K562 (cell line): ENCODE data around the gene TRAPPC2L. TPM values are rescaled to one million over a fixed set of nuclear protein-coding genes. Genes with fewer than 3 reads are reported as not detected.
A peak's percentile ranks its signal among the peaks of the same experiment; 100 is the strongest.

Experiments used
- ATAC-seq: fragments of 200-7000 bp; cut with Tn5 transposase; 3 replicates; pipeline ENCODE4 v1.9.1; 2020; ENCODE audit warnings: moderate library complexity
- BruUV-seq: library from RNA; stranded (reverse); fragments of 400-500 nt; replicated peaks from 2 replicates; lab custom pipeline; 2021; lab: Mats Ljungman, UMichigan
- CTCF ChIA-PET: fragments of 300-600 bp; formaldehyde crosslinking; extraction: SDS; loops from one replicate; lab custom pipeline; 2021; ENCODE audit warnings: low intra/inter-chr PET ratio; lab: Yijun Ruan, JAX
- POLR2A ChIA-PET: fragments of 300-600, 350-650 bp; sonication (Branson Sonifier 250); formaldehyde crosslinking; extraction: SDS; loops from one replicate; lab custom pipeline; 2021; ENCODE audit warnings: antibody characterized with exemption, inconsistent platforms; lab: Yijun Ruan, JAX
- DNase-seq, 4 experiments: peaks; one replicate each; pipeline versions ENCODE4 v3.0.0 to v3.0.0-alpha.2; 2011 to 2018; ENCODE audit warnings: low spot score in 3 of 4, mixed read lengths in 3 of 4; ENCODE audit errors: extremely low read depth in 1 of 4
- FAIRE-seq: peaks from 2 replicates; lab custom pipeline; 2011; peaks lifted over from hg19 to GRCh38; lab: Jason Lieb, UNC
- H2AFZ ChIP-seq: 2 replicates; pipeline ENCODE4 v1.6.0; 2011; ENCODE audit warnings: low read depth, low read length, control low read depth, inconsistent platforms
- H3K27ac ChIP-seq: fragments of 200-600 bp; 3 replicates; pipeline ENCODE4 v1.8.0; 2011; ENCODE audit warnings: low read depth, mild to moderate bottlenecking, control low read depth, inconsistent platforms, low read length, moderate library complexity, mixed read lengths; ENCODE audit errors: extremely low read depth
- H3K27me3 ChIP-seq, 2 experiments: fragments of 300-600 bp in 1 of 2; 2 replicates in 1 of 2; 3 replicates in 1 of 2; pipeline versions ENCODE4 v1.6.0 to v1.8.0; 2011; ENCODE audit warnings: inconsistent platforms in 2 of 2, low read length in 2 of 2, mild to moderate bottlenecking in 1 of 2, mixed read lengths in 1 of 2, moderate library complexity in 1 of 2; ENCODE audit not compliant: control insufficient read depth in 2 of 2, insufficient read depth in 2 of 2
- H3K36me3 ChIP-seq: fragments of 300-600 bp; 3 replicates; pipeline ENCODE4 v1.8.0; 2011; ENCODE audit warnings: mild to moderate bottlenecking, low read length, inconsistent platforms; ENCODE audit not compliant: control insufficient read depth, insufficient read depth
- H3K4me1 ChIP-seq, 2 experiments: fragments of 200-600 bp in 1 of 2; replicated peaks in 1 of 2; 2 replicates in 1 of 2; 3 replicates in 1 of 2; pipeline versions ENCODE4 v1.5.1 to v1.8.0; 2011; ENCODE audit warnings: inconsistent platforms in 2 of 2, low read length in 2 of 2, mild to moderate bottlenecking in 1 of 2, mixed read lengths in 1 of 2, moderate library complexity in 1 of 2; ENCODE audit not compliant: control insufficient read depth in 2 of 2, insufficient read depth in 2 of 2
- H3K4me2 ChIP-seq: 2 replicates; pipeline ENCODE4 v1.6.1; 2011; ENCODE audit warnings: low read length, control low read depth, inconsistent platforms, mixed read lengths; ENCODE audit not compliant: insufficient read depth
- H3K4me3 ChIP-seq: fragments of 200-600 bp; sonication (generic), shearing (Covaris generic); 2 replicates; pipeline ENCODE4 v1.5.1; 2016; ENCODE audit warnings: control low read depth, inconsistent platforms
- H3K79me2 ChIP-seq: fragments of 200-600 bp; 3 replicates; pipeline ENCODE4 v1.8.0; 2011; ENCODE audit warnings: low read length, inconsistent platforms; ENCODE audit not compliant: control insufficient read depth, insufficient read depth
- H3K9ac ChIP-seq, 2 experiments: 2 replicates each; pipeline versions ENCODE4 v1.6.0 to v1.6.1; 2011; ENCODE audit warnings: low read depth in 2 of 2, low read length in 2 of 2, control low read depth in 1 of 2, inconsistent platforms in 1 of 2, mild to moderate bottlenecking in 1 of 2, mixed read lengths in 1 of 2; ENCODE audit not compliant: insufficient read depth in 1 of 2
- H3K9me1 ChIP-seq: one replicate; pipeline ENCODE4 v1.6.0; 2011; ENCODE audit warnings: inconsistent platforms, mild to moderate bottlenecking, low read length, moderate library complexity; ENCODE audit not compliant: control insufficient read depth, insufficient read depth
- H3K9me3 ChIP-seq: replicated peaks from 2 replicates; pipeline ENCODE4 v1.5.1; 2011; ENCODE audit warnings: low read depth, low read length, inconsistent platforms; ENCODE audit not compliant: control insufficient read depth, insufficient read depth
- H4K20me1 ChIP-seq: replicated peaks from 2 replicates; pipeline ENCODE4 v1.6.1; 2011; ENCODE audit warnings: low read length, inconsistent platforms, mixed read lengths; ENCODE audit not compliant: control insufficient read depth, insufficient read depth
- ATF7 ChIP-seq: fragments of 450-650 bp; IDR thresholded peaks from 2 replicates; pipeline ENCODE4 v1.7.1; 2014; ENCODE audit warnings: mild to moderate bottlenecking, moderate library complexity
- DMBX1 ChIP-seq: fragments of 250-450 bp; sonication (Bioruptor Pico); IDR thresholded peaks from 2 replicates; pipeline ENCODE4 v1.8.0; 2022; ENCODE audit warnings: inconsistent platforms, mild to moderate bottlenecking, moderate library complexity, borderline replicate concordance
- EGR1 ChIP-seq: fragments of 450-650 bp; conservative IDR thresholded peaks from 2 replicates; pipeline ENCODE4 v1.6.1; 2017; ENCODE audit warnings: mild to moderate bottlenecking
- FOSL1 ChIP-seq: fragments of 200-800 bp; sonication (Bioruptor generic); conservative IDR thresholded peaks from 2 replicates; pipeline ENCODE4 v1.6.1; 2016; ENCODE audit warnings: missing genetic modification characterization, missing compliant biosample characterization
- HNRNPL ChIP-seq: fragments of 200-400 bp; formaldehyde crosslinking; IDR thresholded peaks from 2 replicates; pipeline ENCODE4 v1.6.1; 2017; ENCODE audit warnings: low read depth, mild to moderate bottlenecking, low read length
- KDM1A ChIP-seq, 2 experiments: fragments of 450-650 bp; IDR thresholded peaks; 2 replicates each; pipeline ENCODE4 v1.6.1; 2016; ENCODE audit warnings: mild to moderate bottlenecking in 2 of 2
- KHSRP ChIP-seq: fragments of 450-650 bp; IDR thresholded peaks from 2 replicates; pipeline ENCODE4 v1.6.1; 2017
- NR2C2 ChIP-seq, 2 experiments: fragments of 200-800 bp in 1 of 2; sonication (Bioruptor generic) in 1 of 2; sonication (generic) in 1 of 2; formaldehyde crosslinking in 1 of 2; IDR thresholded peaks; 2 replicates each; pipeline versions ENCODE4 v1.6.1 to v1.8.0; 2016 to 2022; ENCODE audit warnings: mild to moderate bottlenecking in 1 of 2, missing compliant biosample characterization in 1 of 2, missing genetic modification characterization in 1 of 2, missing genetic modification reagents in 1 of 2
- WGBS: fragments of 100-300 bp; shearing (Covaris generic); methylation state at CpG from one replicate; pipeline ENCODE4 v1.1.6; 2016; ENCODE audit warnings: low coverage, mixed read lengths; ENCODE audit not compliant: insufficient coverage; ENCODE audit errors: missing lambda C conversion rate; 5-methylcytosine and 5-hydroxymethylcytosine counted together
- in situ Hi-C: fragments of 300-500 bp; cut with MboI; formaldehyde crosslinking; loops from 4 replicates; pipeline ENCODE4 v1.15.0; 2018; ENCODE audit warnings: inconsistent platforms, mixed read lengths
- intact Hi-C: fragments of 100-400 bp; cut with micrococcal nuclease; formaldehyde crosslinking; loops from 2 replicates; pipeline ENCODE4 v1.14.2; 2022
- polyA plus RNA-seq, 8 experiments: library from polyadenylated mRNA; depleted of rRNA in 4 of 8; stranded (reverse) in 5 of 8; unstranded in 3 of 8; fragments of >200 nt; fragmentation: Nextera tagmentation in 2 of 8; fragmentation: Illumina TruSeq in 1 of 8; extraction: Ambion mirVana in 2 of 8; extraction: Trizol in 1 of 8; gene quantifications; 2 replicates each; pipeline versions ENCODE4 v1.2.1 to v1.2.3, GENCODE V29; 2011 to 2014; ENCODE audit warnings: inconsistent platforms in 1 of 8, missing spikeins in 1 of 8
- total RNA-seq, 7 experiments: library from RNA; depleted of rRNA in 6 of 7; stranded (reverse); fragments of >200 nt in 6 of 7; fragmentation: Illumina TruSeq in 2 of 7; extraction: Trizol in 2 of 7; gene quantifications; 2 replicates each; pipeline versions ENCODE4 v1.2.1 to v1.2.3, GENCODE V29; 2011 to 2021; ENCODE audit warnings: low replicate concordance in 1 of 7
- TF ChIP-seq, protein P1 (sequence below), 2 experiments: fragments of 450-650 bp in 1 of 2; sonication (generic) in 1 of 2; formaldehyde crosslinking in 1 of 2; IDR thresholded peaks in 1 of 2; conservative IDR thresholded peaks in 1 of 2; 2 replicates each; pipeline versions ENCODE4 v1.6.1 to v1.8.1; 2016 to 2023; ENCODE audit warnings: mild to moderate bottlenecking in 2 of 2, moderate library complexity in 2 of 2, inconsistent platforms in 1 of 2, missing genetic modification reagents in 1 of 2

TRAPPC2L gene
- total and polyA plus RNA-seq, 9 of the 15 experiments (the other 6 are each of a cell fraction or from before 2014, with no cell fraction given) = 60.4 to 398 (median 97.5) TPM

DNA sequence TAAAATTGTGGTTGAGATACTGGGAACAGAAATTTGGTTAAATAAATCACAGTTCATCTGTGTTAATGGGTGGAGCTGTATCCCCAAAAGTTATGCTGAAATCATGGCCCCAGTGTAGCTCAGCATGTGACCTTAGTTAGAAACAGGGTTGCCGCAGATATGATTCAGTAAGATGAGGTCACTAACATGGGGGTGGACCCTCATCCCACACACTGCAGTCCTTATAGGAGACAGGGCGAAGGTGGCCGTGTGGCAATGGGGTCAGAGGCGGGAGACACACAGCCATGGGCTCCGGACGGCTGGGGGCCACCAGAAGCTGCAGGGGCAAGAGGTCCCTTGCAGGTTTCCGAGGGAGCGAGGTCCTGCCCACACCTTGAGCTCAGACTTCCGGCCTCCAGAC is 10.8 kb upstream of the TRAPPC2L start:
- no peaks in the 10 kb centered on the region for H3K9me1 ChIP-seq
- no peaks in the 10 kb centered on the region for H3K9me3 ChIP-seq
- TF ChIP-seq KDM1A (IDR thresholded peaks at IDR 0.05) = peak; percentile 52 to 80; a peak in 3 of 4 replicates
- TF ChIP-seq KHSRP = no peak
- TF ChIP-seq HNRNPL = no peak
- no peak for TF ChIP-seq NR2C2 (CRISPR knock-in tag; IDR thresholded peaks at IDR 0.05)
- no peak for TF ChIP-seq NR2C2 (tag; IDR thresholded peaks at IDR 0.05)
- TF ChIP-seq DMBX1 = no peak
- peak; percentile 81 for TF ChIP-seq EGR1
- TF ChIP-seq ATF7 = peak; percentile 28; the same call in 1 of the 2 replicates
- peak; percentile 23; the same call in 1 of the 2 replicates for TF ChIP-seq FOSL1 (tag)
- TF ChIP-seq, protein P1, sequence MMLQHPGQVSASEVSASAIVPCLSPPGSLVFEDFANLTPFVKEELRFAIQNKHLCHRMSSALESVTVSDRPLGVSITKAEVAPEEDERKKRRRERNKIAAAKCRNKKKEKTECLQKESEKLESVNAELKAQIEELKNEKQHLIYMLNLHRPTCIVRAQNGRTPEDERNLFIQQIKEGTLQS (IDR thresholded peaks at IDR 0.05) = peak; percentile 74
- TF ChIP-seq, protein P1 (CRISPR knock-in tag; conservative IDR thresholded peaks at IDR 0.05) = no peak
- intact Hi-C loops = no loop called here
- H3K27ac ChIP-seq = no peak overlapping the region
- H3K4me3 ChIP-seq = no peak overlapping the region
- ChIA-PET POLR2A (interaction anchor here (0.5 kb wide), 1 partner anchor 20 kb away, joined by 3 read pairs; the partner anchor contains the start of gene PABPN1L), CTCF (no interaction called here)
- peak; percentile 30 to 55 (median 41) for DNase-seq
- no peaks in the 10 kb centered on the region for H3K27me3 ChIP-seq
- no peak for FAIRE-seq
- H3K9ac ChIP-seq = no peak overlapping the region
- ATAC-seq = peak; percentile 45
- H3K4me1 ChIP-seq = peaks cover 0 to 43% of the 10 kb centered on the region in 2 experiments; a peak in 2 of 5 replicates
- H3K36me3 ChIP-seq = no peaks in the 10 kb centered on the region
- no peaks in the 10 kb centered on the region for H3K79me2 ChIP-seq
- no peaks in the 10 kb centered on the region for H4K20me1 ChIP-seq
- no peak overlapping the region for H2AFZ ChIP-seq
- no peak overlapping the region for H3K4me2 ChIP-seq
- 57% methylated on average over 8 of the region's 9 CpGs for WGBS
- BruUV-seq = no TSS peak
- in situ Hi-C loops = no loop called here
